Lower leg skin (tissue), 3 donors: ENCODE data around the gene TMEM235.

Experiments used
- POLR2A ChIP-seq, 2 donors: fragments of 450-650 bp; IDR thresholded peaks; one replicate each; pipeline ENCODE4 v1.6.1; 2016 to 2017; ENCODE audit warnings: antibody characterized with exemption in 2 of 2, mild to moderate bottlenecking in 1 of 2, moderate library complexity in 1 of 2
- TF ChIP-seq, protein P1 (sequence below), 3 donors: fragments of 450-650 bp; IDR thresholded peaks; one replicate each; pipeline ENCODE4 v1.5.1; 2016; ENCODE audit warnings: antibody characterized with exemption in 3 of 3, mild to moderate bottlenecking in 3 of 3, moderate library complexity in 2 of 3

DNA sequence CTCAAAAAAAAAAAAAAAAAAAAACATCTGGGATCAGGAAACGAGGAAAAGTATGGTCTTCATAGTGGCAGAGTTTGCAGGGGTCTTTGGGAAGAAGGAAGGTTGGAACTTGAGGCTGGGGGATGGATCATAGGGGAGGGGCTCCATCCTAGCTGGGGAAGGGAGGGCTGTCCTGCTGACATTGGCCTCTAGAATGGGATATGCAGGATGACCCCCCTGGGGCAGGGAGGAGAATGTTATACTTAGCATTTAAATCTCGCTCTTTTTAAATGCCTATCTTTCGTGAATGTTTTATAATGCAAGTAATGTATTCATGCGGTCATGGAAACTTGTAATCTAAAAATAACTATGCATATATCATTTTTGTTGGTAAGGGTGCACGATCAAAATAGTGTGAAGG, 33.2 kb downstream of the TMEM235 start:
- TF ChIP-seq, protein P1, sequence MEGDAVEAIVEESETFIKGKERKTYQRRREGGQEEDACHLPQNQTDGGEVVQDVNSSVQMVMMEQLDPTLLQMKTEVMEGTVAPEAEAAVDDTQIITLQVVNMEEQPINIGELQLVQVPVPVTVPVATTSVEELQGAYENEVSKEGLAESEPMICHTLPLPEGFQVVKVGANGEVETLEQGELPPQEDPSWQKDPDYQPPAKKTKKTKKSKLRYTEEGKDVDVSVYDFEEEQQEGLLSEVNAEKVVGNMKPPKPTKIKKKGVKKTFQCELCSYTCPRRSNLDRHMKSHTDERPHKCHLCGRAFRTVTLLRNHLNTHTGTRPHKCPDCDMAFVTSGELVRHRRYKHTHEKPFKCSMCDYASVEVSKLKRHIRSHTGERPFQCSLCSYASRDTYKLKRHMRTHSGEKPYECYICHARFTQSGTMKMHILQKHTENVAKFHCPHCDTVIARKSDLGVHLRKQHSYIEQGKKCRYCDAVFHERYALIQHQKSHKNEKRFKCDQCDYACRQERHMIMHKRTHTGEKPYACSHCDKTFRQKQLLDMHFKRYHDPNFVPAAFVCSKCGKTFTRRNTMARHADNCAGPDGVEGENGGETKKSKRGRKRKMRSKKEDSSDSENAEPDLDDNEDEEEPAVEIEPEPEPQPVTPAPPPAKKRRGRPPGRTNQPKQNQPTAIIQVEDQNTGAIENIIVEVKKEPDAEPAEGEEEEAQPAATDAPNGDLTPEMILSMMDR (IDR thresholded peaks at IDR 0.05), result no peak
- no peak for TF ChIP-seq POLR2A (IDR thresholded peaks at IDR 0.05)
